GM19035 (cell line): Measurements from ENCODE around the gene GSAP.

Experiments
- ATAC-seq: cut with Tn5 transposase; IDR thresholded peaks from one replicate; pipeline ENCODE4 v1.9.1; 2021; ENCODE audit not compliant: unreplicated experiment

GSAP gene

GRCh38 chr7:77330169-77330882 is 85.8 kb downstream of the GSAP start:
- peak; percentile 57 for ATAC-seq

- peak; percentile 12 for ATAC-seq
Observed at GRCh38 chr7:77329466-77330168, 86.5 kb downstream of the GSAP start.

GRCh38 chr7:77328669-77329068 is 87.5 kb downstream of the GSAP start:
- no peak for ATAC-seq

GRCh38 chr7:77327932-77328628 is 88.1 kb downstream of the GSAP start:
- ATAC-seq = no peak

GRCh38 chr7:77327067-77327931 is 88.8 kb downstream of the GSAP start:
- ATAC-seq = no peak

- no peak for ATAC-seq
Observed at GRCh38 chr7:77326131-77326530, 90.0 kb downstream of the GSAP start.

GRCh38 chr7:77321300-77321699 is 94.8 kb downstream of the GSAP start:
- no peak for ATAC-seq

GRCh38 chr7:77320714-77321113 is 95.4 kb downstream of the GSAP start:
- no peak for ATAC-seq

GRCh38 chr7:77320137-77320536 is 96.0 kb downstream of the GSAP start:
- no peak for ATAC-seq

- ATAC-seq = no peak
Observed at GRCh38 chr7:77318019-77318418, 98.1 kb downstream of the GSAP start.

GRCh38 chr7:77316219-77316978 is 99.8 kb downstream of the GSAP start:
- no peak for ATAC-seq

- no peak for ATAC-seq
Observed at GRCh38 chr7:77315182-77315591, 101.0 kb downstream of the GSAP start.

GRCh38 chr7:77313876-77314480 is 102.2 kb downstream of the GSAP start:
- no peak for ATAC-seq

GRCh38 chr7:77313085-77313484 is 103.1 kb downstream of the GSAP start:
- ATAC-seq = no peak

- no peak for ATAC-seq
Observed at GRCh38 chr7:77310982-77311381, 105.2 kb downstream of the GSAP start.

GRCh38 chr7:77309714-77310220 is 106.4 kb downstream of the GSAP start:
- ATAC-seq = no peak

GRCh38 chr7:77308792-77309191 is 107.4 kb downstream of the GSAP start:
- ATAC-seq = no peak

GRCh38 chr7:77306231-77307067 is 109.7 kb downstream of the GSAP start:
- ATAC-seq = no peak

GRCh38 chr7:77295549-77295948 is 120.6 kb downstream of the GSAP start:
- no peak for ATAC-seq
